HG02973 (cell line): Measurements from ENCODE around the gene TENT5C.
A peak's percentile ranks its signal among the peaks of the same experiment; 100 is the strongest.

Source experiments
- ATAC-seq: cut with Tn5 transposase; IDR thresholded peaks from one replicate; pipeline ENCODE4 v1.9.1; 2021; ENCODE audit warnings: moderate library complexity; ENCODE audit not compliant: unreplicated experiment

Gene TENT5C

DNA sequence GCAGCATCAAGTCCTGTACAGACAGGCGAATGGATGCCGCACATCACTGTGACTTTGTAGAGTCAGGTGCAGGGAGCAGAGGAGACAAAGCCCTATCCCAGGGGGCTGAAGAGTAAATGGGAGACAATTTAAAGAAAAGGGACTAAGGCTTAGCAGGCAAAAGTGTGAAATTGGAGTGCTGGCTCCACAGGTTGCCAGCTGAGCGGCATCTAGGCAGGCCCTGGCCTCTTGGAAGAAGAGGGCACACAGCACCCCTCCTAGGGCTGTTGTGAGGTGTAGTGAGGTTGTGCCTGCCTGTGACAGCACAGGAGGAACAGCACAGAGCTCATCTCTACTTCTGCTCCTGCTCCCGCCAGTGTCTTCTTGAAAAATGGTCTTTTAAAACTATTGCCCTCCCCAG is 47.3 kb downstream of the TENT5C start:
- no peak for ATAC-seq

DNA sequence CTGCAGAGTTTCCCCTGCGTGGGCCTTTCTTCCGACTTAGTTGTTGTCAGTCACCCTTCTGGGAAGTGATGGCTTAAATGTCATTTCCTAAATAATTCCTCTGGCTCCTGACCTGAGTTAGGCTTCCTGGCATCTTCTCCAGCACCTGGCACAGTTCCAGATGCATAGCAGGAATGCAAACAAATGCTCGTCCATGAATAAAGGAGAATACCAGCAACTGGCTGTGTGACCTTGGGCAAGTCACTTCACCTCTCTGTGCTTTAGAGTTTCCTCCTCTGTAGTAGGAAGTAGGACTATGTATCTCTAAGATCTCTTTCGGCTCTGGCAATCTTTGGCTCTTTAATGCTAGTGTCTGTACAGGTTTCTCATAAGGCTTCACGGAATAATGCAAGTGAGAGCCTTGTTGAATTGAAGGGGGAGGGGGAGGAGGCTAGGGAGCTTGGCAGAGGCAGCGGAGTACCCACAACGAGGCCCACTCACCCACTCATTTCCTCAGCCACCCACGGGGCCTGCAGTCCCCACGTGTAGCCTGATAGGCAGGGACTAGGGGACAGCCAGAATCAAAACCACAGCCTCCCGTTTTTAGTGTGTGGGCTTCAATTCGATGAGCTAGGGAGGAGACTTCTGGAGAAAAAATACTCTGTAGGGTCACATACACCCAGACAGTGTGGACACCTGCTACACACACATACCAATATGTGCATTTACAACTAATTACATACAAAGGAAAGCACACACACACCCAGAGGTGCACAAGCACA is 48.1 kb downstream of the TENT5C start:
- peak; percentile 19 for ATAC-seq

DNA sequence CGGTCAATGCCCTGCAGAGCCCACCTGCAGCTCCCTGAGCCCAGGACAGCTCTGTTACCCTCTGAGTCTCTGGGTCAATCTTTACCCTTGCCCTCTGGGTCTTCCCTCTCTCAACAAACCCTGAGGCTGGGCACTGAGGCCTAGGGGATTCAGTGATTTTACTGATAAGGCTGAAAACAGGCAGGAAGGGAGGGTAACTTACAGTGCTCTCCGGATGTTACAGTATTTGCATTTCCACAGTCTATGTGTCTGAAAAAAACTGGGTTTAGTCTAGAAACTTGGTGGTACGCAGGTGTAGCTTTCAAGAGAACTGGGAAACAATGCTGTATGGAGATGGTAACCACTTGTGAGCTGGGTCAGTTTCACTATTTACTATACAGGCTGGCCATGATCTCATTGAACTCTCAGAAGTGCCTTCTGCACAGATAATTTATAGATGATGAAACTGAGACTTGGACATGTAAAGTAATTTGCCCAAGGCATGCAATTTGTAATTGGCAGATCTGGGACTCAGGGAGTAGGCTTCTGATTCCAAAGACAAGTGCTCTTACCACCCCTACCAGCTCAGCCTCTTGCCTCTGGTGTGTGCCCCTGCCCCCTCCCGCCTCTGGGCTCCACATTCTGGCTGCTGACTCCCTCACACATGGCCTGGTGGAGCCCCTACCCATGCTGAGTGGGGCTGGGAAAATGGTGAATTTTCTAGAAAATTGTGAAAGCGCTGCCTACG is 48.8 kb downstream of the TENT5C start:
- ATAC-seq, result peak; percentile 82

- no peak for ATAC-seq
These were observed 49.4 kb downstream of the TENT5C start for GRCh38 chr1:117655220-117655577.

- peak; percentile 42 for ATAC-seq
These were observed 50.4 kb downstream of the TENT5C start for GRCh38 chr1:117656202-117656641.

DNA sequence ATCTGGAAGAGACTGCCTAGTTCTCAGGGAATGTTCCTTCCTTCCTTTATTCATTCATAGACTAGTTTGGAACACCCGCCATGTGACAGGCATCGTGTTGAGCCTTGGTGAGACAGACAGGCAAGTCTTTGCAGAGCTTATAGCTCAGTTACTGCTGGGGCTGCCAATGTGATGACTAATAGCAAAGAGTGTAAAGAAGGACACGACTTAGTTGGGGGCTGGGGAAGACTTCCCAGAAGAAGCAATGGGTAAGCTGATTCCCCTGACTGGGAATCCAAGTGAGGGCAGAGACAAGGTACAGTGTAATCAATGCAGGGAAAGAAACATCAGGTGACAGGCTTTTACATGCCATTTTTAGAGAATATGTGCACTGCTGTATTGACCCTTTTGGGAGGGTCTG is 51.2 kb downstream of the TENT5C start:
- ATAC-seq, result no peak

DNA sequence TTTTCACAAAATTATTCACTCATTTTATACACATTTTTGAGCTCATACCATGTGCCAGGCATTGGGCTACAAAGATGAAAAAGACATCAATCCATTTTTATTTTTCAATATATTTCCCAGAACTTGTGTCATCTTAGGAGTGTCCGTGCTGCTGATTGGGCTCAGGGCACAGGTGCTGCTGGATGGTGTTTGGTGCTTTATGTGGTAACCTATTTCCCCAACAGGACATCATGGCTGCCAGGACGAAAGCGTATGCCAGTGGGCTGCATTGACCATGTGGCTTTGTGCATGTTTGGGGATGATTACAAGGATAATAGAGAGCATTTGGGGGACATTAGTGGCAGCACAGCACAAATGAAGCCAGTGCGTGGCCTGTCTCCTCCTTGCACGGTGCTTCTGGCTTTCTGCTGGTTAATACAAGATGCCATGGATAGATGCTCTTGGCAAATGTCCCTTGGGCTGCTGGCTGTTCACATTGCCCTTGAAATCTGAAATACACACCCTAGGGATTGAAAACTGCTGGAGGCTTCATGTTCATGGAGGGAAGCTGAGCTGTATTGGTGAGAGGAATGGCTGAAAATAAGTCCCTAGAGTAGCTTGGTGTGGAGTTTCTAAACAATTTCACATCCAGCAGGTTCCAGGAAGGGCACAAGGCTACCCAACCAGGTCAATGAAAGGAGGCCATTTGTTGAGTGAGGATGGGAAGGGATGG is 52.3 kb downstream of the TENT5C start:
- ATAC-seq, result no peak

DNA sequence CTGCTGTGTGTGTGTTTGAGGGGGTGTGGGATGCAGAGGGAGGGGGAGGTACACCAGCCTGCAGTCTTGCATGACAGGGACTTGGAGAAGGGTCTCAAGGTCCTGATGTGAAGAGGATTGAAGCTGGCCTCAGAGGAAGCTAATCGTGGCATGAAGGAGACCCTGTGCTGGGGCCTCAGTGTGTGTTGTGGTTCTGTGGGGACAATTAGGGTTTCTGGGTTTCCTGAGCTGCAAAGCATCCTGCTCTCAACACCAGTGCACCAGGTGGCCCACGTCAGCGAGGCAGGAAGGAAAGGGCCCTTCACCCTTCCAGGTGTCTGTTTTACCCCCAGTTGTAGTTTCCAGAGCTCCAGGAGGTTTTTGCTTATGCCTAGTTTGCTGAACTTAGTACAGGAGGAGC is 52.8 kb downstream of the TENT5C start:
- no peak for ATAC-seq

- no peak for ATAC-seq
These were observed 53.9 kb downstream of the TENT5C start for GRCh38 chr1:117659550-117660270.

GRCh38 chr1:117660271-117660965 is 54.6 kb downstream of the TENT5C start:
- no peak for ATAC-seq

DNA sequence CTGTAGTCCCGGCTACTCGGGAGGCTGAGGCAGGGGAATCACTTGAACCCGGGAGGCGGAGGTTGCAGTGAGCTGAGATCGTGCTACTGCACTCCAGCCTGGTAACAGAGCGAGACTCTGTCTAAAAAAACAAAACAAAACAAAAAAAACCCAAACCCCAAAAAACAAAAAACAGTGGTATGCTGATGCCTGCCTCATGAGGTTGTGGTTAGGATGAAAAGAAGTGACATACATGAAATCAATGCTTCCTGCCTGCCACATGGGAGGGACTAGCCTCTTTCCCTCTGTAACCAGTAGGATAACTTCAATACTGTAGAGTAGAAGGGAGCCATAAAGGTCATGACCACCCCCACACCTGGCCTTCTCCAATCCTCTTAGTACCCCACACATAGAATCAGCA is 55.2 kb downstream of the TENT5C start:
- no peak for ATAC-seq

- ATAC-seq, result no peak
These were observed 56.8 kb downstream of the TENT5C start for GRCh38 chr1:117662667-117663066.

- ATAC-seq, result no peak
These were observed 57.5 kb downstream of the TENT5C start for GRCh38 chr1:117663156-117663902.

DNA sequence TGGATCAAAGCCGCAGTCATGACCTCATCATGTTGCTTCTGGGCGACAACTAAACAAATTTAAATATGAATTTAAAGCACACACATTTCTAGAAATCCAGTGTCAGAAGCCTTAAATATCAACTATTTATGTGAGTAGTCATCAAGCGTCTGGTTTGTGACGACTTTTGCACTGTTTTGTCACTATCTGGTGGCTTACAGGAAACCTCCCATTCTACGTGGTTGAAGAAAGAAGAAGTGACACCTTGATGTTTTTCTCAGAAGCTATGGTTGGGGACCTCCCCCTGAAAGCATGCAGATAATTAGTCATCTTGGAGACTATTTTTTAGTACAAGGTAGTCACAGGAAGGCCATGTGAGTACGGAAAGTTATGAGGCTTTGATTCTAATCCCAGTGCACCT is 58.5 kb downstream of the TENT5C start:
- peak; percentile 98 for ATAC-seq

DNA sequence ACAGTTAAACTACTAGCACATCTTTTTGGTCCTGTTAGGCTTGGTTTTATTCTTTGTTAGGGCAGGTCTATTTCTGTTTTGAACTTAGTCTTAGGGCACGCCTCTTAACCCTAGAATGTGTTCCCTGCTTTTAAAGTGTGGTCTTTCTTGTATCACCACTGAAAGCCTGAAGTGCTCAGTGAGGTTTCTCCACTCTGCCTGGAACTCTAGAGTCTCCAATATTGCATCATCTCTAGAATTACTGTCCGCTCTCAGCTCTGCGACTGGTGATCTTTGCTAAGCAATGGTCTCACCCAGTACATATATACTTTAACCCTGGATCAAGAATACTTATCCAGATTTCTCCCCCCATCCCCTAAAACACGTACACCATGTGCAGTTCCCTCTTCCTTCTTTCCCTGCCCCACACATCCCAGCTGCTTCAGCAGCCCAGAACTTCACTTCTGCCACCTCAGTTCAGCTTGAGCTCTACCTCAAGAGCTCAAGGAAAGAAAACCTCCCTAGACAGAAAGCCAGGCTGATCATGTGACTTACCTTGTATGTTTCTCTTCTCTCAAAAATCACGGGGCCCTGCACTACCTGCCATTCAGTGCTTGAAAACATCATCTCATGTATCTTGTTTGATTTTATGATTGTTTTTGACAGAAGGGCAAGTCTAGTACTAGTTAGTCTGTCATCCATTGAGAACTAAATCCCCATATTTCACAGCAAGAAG is 59.9 kb downstream of the TENT5C start:
- ATAC-seq, result no peak

DNA sequence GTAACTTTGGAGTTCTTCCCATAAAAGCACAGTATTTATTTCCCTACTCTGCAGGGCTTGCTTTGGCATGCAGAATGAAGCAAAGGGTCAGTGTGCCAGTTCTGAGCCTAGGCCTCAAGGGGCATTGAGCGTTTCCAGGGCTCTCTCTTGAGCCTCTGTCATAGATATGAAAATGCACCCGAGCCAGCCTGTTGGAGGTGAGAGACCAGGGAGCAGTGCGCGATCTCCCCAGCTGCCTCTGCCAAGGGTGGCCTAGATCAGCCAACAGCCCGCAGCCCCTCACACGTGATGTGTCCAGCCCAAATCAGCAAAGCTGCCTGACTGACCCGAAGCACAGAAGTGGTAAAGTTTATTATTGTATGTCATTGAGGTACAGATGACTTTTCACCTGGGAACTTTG is 63.7 kb downstream of the TENT5C start:
- no peak for ATAC-seq

GRCh38 chr1:117670976-117671780 is 65.3 kb downstream of the TENT5C start:
- ATAC-seq, result no peak

GRCh38 chr1:117671781-117672501 is 66.1 kb downstream of the TENT5C start:
- no peak for ATAC-seq
